Liver (tissue), 3 donors: ENCODE data around the gene KLK15.

ENCODE experiments used
- ATF3 ChIP-seq: IDR thresholded peaks from 2 replicates; pipeline ENCODE4 v1.6.1; 2016; ENCODE audit warnings: antibody characterized with exemption
- CTCF ChIP-seq: fragments of 150-350 bp; IDR thresholded peaks from 2 replicates; pipeline ENCODE4 v1.5.1; 2017; ENCODE audit warnings: improper control_type of control experiment, low read depth, low read length; ENCODE audit not compliant: missing input control
- GABPA ChIP-seq, 2 donors: IDR thresholded peaks in 1 of 2; conservative IDR thresholded peaks in 1 of 2; 2 replicates each; pipeline ENCODE4 v1.6.1; 2016; ENCODE audit warnings: antibody characterized with exemption in 2 of 2, mild to moderate bottlenecking in 1 of 2, moderate library complexity in 1 of 2
- JUND ChIP-seq, 2 donors: IDR thresholded peaks; 2 replicates each; pipeline ENCODE4 v1.6.1; 2016; ENCODE audit warnings: antibody characterized with exemption in 2 of 2
- MAX ChIP-seq: IDR thresholded peaks from 2 replicates; pipeline ENCODE4 v1.6.1; 2016; ENCODE audit warnings: antibody characterized with exemption
- RAD21 ChIP-seq, 2 donors: IDR thresholded peaks; 2 replicates each; pipeline ENCODE4 v1.6.1; 2016; ENCODE audit warnings: antibody characterized with exemption in 2 of 2, mild to moderate bottlenecking in 2 of 2
- REST ChIP-seq: IDR thresholded peaks from 2 replicates; pipeline ENCODE4 v1.6.1; 2016; ENCODE audit warnings: antibody characterized with exemption, mild to moderate bottlenecking
- SP1 ChIP-seq: IDR thresholded peaks from 2 replicates; pipeline ENCODE4 v1.6.1; 2018; ENCODE audit warnings: antibody characterized with exemption, mild to moderate bottlenecking
- YY1 ChIP-seq: IDR thresholded peaks from 2 replicates; pipeline ENCODE4 v1.6.1; 2016; ENCODE audit warnings: antibody characterized with exemption, mild to moderate bottlenecking
- ZBTB33 ChIP-seq: IDR thresholded peaks from 2 replicates; pipeline ENCODE4 v1.6.1; 2016; ENCODE audit warnings: antibody characterized with exemption
- donor health status: healthy.
- donor health status: healthy.

- no peak for TF ChIP-seq CTCF
- TF ChIP-seq JUND (IDR thresholded peaks at IDR 0.05): no peak
- no peak for TF ChIP-seq ATF3
- no peak for TF ChIP-seq REST
- no peak for TF ChIP-seq GABPA (IDR thresholded peaks at IDR 0.05 in 1 of 2, conservative IDR thresholded peaks at IDR 0.05 in 1 of 2)
- no peak for TF ChIP-seq MAX
- no peak for TF ChIP-seq SP1
- no peak for TF ChIP-seq RAD21 (IDR thresholded peaks at IDR 0.05)
- no peak for TF ChIP-seq YY1
- TF ChIP-seq ZBTB33: no peak
Measured at GRCh38 chr19:50822661-50823208, 10.6 kb downstream of the KLK15 start.
